COR-L47 (cell line): ENCODE results near the gene ECT2L.

ENCODE experiments used
- DNase-seq: peaks from one replicate; lab custom pipeline; 2025; lab: John Stamatoyannopoulos, UW

Gene ECT2L

DNA sequence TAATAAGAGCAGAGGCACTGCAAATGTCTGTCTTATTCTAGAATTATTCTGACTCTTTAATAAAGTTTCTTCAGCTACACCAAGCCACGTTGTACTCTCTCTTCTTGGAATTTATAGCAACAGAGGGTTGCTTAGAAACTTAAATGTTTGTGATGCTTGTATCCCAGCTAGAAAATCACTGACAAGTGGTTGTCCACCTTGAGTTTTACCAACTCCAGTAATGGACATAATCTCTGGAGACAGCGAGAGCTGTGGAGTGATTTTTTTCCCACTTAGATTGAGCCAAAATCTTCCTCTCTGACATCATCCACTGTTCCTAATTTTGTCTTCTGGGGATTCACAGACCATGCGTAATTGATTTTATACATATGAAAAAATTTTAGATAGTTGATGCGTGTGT, 8.0 kb downstream of the ECT2L start:
- DNase-seq, result no peak

DNA sequence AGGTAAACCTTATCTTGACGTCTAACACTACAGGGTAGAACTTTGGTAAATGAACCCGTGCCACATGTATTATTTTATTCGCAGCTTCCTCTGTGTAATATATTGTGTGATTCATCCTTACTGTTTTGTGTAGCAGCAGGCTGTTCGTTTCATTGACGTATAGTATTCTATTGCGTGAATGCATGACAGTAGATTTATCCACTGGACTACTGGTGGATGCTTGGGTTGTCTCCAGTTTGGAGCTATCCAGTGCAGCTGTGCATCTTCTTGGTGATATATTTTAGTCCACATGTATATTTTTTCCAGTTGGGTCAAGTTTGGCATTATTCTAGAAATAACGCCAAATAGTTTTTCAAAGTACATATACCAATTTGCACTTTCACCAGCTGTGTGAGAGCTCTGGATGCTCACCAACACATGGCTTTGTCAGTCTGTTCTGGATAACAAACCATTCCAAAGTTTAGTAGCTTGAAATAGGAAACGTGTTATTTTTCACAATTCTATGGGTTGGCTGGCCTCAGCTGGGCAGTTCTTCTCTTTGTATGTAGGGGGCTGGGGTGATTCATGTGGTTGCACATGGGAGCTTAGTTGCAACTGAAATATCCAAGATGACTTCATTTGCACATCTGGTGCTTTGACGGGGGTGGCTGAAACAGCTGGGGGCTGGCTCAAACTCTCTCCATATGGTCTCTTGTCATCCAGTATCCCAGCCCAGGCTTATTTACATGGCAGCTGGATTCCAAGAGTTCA, 9.3 kb downstream of the ECT2L start:
- DNase-seq, result no peak

DNA sequence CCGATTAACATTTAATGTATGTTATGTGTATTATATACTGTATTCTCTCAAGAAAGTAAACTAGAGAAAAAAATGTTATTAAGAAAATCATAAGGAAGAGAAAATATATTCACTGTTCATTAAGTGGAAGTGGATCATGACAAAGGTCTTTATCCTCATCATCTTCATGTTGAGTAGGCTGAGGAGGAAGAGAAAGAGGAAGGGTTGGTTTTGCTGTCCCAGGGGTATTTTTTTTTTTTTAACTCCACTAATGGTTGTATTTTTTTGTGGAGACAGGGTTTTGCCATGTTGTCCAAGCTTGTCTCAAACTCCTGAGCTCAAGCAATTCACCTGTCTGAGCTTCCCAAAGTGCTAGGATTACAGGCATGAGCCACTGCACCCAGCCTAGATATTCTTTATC, 11.0 kb downstream of the ECT2L start:
- no peak for DNase-seq

DNA sequence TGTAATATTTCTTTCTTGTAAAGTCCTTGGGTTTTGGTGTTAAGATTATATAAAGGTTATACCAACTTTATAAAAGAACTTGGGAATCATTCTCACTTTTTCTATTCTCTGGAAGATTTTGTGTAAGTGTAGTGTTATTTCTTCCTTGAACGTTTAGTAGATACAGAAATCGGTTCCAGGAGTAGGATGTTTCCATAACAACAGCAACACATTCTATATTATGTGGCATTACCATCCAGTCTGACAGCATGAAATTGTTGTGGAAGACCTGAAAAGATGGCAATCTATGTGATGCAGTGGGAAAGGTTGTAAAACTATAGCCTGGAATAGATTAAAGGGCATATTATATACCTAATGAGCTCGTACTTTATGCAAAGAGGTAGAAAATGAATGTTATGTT, 13.8 kb downstream of the ECT2L start:
- DNase-seq, result no peak

DNA sequence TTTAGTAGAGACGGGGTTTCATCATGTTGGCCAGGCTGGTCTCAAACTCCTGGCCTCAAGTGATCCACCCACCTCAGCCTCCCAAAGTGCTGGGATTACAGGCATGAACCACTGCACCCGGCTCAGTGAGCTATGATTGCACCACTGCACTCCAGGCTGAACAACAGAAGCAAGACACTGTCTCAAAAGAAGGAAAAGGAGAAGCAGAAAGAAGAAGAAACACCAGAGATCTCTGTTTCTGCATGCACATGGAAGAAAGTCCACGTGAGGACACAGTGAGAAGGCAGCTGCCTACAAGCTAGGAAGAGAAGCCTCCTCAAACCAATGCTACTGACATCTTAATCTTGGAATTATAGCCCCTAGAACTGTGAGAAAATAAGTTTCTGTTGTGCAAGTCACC, 16.0 kb downstream of the ECT2L start:
- DNase-seq, result no peak

DNA sequence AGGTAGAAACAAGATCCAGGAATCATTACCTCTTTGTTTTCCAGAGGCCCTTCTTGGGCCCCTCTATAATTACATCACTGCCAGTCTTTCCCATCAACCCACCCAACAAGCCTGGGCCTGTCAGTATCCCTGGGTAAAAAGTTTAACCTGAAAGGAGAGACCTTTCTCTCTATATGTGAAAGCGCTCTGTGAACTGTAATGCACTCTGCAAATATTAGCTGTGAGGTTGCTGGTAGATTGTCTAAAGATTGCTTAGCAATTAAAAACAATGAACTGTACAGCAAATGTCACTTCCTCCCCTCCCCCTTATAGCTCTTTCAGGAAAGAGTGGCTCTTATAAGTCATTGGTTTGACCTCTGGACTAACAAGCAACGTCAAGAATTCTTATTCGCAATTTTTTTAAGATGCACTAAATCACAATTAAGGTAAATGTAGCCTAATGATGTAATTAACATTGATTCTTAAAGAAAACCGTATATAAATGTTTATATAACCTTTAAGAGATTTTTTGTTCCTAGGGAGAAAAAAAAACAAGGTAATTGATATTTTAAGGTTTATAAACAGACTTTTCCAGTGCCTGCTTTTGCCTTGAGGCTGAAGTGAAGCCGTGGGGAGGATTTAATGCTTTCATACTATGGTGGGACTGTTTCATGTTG, 18.4 kb downstream of the ECT2L start:
- peak; percentile 70 for DNase-seq

DNA sequence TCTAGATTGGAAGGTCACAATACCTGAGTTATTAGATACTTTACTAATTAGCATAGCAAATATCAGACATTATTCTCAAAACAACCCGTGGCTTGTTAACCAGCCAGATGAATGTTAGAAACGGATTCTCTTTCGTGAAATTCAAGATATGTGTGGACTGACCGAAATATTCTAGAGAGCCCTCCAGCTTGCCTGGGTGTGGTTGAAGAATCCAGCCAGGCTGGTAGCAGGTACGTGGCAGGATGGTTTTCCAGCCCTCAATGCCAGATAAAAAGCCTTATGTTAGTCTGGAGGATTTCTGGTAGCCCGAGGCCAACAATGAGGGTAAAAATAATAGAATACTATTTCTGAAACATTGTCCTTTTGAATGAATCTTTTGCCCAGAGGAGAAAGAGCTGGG, 19.3 kb downstream of the ECT2L start:
- DNase-seq, result no peak

DNA sequence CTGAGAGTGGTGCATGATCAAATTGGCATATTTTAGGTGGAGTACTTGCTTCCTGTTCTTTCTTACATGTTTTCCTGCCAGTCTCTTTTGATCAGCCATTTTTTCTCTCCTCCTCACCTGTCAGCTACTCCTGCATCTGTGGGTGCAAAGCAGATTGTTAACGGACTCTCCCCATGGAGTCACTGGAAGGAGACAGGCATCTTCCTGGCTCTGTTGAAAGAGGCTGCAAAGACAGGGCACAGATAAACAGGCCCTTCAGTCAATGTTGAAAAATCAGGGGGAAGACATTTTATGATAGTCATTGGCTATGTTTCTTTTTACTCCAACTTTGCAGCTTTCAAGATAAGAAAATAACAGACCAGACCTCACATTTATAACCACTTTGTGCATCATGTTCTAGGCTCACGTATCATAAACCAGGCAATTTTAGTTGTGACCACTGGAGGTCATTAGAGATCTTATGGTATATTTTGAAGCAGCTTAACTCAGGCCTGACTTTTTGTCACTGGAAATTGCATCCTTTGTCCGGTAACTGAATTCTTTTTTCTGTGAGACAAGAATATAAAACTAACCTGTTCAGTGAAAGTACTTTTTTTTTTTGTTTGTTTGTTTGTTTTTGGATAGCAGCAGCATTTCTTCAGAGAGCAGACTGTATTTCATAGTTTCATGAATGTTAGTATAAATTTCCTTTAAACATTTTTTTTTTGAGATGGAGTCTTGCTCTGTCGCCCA, 20.1 kb downstream of the ECT2L start:
- DNase-seq, result peak; percentile 35

DNA sequence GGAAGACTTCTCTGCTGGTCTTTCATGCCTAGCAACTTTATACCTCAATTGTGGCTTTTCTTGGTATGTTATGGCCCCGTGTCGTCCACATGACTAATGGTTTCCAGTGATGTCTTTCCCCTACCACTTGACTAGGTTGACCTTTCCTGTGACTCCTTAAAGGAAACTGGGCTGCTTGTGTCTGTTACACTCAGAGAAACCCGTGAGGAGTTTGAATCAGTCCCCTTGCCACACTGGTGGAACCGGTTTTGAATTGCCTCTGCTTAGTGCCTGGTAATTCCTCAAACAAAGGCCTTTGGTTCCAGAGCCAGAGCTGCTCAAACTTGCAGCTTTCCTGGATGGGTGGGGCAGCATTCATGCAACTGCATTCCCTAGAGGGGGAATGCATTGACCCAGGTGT, 21.9 kb downstream of the ECT2L start:
- peak; percentile 56 for DNase-seq

DNA sequence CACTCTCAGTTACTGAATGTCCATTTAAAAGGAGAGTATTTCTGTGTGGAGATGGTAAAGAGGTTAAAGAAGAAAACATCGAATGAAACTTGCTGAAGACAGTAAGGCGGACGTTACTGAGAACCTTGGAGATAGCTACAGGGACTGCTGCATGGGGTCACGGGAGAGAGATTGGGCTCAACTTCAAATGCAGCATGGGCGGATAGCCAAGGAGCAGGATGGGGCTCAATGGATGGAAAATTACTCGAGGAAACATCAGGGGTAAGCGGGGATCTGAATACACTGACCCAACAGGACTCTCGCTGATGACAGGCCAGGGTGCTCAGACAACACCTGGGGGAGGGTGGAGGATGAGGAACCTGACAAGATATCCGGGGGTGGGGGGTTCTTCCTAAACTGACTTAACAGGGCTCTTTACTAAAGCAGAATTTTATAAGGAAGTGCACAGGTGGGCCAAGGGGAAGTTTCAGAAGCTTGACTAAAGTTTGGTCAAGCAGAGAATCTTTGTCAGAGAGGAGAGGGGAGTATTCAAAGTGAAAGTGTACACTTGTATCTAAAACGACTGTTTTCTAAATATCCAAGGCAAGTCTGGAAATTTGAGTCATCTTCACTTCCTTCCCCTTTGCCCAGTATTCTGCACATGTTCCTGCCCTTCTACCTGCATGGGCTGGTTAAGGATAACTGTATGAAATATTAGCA, 22.8 kb downstream of the ECT2L start:
- DNase-seq, result no peak

DNA sequence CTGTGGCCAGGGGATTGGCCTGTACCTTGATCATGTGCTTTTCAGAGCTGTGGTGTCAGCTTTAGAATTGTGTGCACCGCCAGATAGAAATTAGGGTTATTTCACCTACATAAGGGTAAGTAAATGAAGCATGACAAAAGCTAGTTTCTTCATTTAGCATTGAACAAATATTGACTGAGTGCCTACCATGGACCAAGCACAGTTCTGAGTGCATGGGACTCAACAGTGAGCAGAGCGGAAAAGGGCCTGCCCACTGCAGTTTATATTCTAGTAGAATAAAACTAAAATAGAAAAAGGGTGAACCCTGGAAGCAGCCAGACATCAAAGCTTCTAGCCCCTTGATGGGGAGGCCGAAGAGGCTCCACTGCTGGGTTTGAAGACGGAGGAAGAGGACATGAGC, 25.6 kb downstream of the ECT2L start:
- DNase-seq, result no peak

DNA sequence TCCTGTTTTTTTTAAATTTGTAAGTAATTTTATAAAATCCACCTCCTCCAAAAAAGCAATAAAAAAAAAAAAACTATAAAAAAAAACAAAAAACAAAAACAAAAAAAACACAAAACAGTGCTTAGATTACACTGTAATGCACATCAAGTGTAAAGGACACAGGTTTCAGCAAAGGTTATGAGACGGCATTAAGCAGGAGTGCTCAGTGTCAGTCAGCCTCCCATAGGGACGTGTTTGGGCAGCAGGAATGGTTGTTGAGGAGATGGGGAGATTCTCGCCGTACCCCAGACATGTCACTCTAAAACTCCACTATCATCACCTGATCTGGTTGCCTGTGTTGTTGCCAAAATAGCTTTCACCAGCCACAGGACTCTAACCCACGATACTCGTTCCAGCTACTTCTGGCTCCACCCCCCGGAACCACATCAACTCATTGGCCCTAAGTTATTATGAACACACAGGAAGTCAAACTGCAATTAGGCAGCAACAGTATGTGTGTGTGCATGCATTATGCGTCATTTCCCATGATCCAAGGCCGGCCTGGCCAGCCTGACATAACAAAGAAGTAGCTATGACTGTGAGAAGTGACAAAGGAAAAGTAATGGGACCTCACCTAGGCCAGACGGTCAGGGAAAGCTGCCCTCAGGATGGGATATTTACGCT, 28.7 kb downstream of the ECT2L start:
- DNase-seq, result no peak

DNA sequence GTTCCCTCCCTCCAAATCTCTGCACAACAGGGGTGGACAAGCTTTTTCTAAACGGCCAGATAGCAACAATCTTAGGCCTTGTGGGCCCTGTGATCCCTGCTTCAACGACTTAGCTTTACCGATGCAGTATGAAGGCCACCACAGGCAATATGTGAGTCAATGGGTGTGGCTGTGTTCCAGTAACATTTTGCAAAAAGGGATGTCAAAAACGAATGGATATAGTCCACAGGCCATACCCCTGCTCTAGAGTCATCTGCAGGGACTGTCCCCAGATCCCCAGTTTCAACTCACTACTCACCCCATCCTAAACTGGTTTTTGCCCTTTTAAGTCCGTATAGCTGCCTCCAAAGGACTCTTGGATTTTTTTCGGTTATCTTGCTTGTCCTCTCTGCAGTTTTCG, 34.4 kb downstream of the ECT2L start:
- no peak for DNase-seq

DNA sequence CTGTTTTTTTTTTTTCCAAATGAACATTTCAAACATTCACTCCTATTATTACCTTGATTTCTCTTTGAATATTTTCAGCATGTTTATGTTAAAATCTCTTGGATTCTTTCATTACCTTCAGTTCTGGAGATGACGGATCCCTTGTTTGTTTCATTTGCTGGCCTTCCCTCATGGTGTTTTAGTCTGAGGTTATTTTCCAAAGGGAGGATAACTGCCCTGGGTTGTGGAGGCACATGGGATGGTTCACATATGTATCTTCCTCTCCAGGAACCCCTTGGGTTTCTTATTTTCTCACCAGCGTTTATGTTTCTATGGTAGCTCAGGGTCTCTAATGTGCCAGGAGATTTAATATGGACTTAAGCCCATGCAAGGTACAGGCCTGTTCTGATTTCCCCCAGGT, 36.3 kb downstream of the ECT2L start:
- DNase-seq, result no peak

DNA sequence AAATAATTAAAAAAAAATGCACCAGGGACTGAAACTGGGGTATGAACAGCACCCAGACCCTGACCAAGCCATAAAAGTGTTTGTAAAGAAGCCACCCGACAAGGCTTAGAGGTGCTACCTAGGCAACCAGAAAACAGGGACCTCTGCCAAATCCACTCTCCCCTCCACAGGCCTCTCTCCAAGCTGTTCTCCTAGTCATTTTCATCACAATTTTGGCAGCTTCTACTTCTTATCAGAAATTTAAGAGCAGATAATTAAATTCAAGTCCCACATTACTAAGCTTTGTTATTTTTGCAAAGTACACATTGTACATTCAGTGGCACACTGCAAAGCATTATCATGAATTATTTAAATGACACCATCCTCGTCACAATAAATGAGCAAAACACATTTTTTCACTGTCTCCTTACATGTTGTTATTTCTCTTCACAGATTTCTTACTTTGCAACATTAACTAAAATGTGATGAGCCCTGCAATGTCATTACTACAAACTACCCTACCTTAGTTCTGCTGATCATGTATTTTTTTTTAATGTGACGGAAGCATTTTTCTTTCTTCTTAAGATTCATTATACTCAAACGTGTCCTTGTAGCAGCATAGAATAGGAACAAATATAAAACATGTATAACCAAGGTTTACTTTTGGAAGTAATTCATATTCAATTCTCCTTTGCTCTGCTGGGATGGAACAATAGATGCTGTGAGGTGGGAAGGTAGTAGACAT, 38.1 kb downstream of the ECT2L start:
- peak; percentile 68 for DNase-seq

DNA sequence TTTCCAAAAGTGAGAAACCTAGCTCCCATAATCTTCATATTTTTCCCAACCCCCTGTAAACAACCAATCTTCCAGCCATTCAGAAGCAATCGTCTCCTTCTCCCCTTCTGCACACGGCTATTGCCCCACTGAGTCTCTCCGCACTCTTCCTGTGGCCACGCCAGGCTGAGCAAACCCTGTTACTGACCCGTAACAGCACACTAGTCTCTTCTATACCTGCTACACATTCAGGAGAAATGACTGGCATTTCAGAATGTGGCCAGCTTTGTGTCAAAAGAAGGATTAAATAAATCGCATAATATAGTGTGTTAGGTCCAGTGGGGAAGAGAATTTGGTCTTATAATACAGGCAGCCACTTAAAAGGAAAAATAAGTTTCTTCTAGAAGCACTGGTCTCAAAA, 41.4 kb downstream of the ECT2L start:
- DNase-seq, result no peak

DNA sequence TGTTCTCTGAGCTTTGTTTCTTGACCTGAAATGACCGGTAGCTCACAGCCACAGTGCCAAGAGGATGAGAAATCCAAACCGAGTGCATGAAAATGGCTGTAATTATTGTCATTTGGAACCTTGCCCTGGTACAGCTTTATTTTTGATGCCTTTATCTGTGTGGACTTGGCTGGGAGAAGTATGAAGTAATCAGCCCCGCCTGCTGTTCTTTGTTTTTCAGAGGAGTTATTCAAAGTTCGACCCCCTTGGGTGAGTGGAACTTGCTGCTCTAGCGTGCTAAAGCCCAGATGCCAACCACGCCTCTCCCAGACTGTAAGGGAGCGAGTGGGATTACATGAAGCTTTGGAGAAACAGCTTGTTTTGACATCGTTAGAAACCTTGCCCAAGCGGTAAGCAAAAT, 48.3 kb downstream of the ECT2L start:
- peak; percentile 78 for DNase-seq

DNA sequence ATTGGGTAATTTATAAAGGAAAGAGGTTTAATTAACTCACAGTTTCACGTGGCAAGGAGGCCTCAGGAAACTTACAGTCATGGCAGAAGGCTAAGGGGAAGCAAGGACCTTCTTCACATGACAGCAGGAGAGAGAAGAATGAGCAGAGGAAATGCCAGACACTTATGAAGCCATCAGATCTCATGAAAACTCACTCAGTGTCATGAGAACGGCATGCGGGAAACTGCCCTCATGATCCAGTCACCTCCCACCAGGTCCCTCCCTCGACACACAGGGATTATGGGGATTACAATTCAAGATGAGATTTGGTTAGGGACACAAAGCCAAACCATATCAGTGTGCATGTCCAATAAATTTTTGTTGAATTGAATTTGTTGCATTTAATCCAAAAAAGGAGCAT, 52.0 kb downstream of the ECT2L start:
- DNase-seq, result no peak

DNA sequence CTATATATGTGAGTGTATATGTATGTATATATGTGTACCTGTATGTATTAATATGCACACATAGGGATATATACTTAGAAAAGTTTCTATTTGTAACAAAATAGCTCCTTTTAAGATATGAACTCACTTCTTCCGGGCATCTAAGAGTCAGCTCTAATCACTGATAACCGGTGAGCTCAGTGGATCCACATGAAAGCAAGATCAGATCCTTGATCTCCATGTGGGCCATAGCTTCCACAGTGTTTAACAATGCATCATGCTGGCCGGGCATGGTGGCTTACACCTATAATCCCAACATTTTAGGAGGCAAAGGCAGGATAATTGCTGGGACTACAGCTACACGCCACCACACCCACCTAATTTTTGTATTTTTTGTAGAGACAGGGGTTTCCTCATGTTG, 52.6 kb downstream of the ECT2L start:
- no peak for DNase-seq

DNA sequence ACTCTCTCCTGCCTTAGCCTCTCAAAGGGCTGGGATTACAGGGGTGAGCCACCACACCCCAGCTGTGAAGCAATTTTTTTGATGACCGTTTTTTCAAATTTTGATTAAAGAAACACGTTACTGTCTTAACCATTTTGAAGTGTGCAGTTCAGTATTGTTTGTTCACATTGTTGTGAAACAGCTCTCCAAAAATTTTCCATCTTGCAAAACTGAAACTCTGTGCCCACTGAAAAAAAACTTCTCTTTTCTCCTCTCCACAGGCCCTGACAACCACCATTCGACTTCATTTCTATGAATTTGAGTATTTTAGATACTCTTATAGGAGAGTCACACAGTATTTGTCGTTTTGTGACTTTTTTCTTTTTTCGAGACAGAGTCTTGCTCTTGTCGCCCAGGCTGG, 53.9 kb downstream of the ECT2L start:
- DNase-seq, result no peak

DNA sequence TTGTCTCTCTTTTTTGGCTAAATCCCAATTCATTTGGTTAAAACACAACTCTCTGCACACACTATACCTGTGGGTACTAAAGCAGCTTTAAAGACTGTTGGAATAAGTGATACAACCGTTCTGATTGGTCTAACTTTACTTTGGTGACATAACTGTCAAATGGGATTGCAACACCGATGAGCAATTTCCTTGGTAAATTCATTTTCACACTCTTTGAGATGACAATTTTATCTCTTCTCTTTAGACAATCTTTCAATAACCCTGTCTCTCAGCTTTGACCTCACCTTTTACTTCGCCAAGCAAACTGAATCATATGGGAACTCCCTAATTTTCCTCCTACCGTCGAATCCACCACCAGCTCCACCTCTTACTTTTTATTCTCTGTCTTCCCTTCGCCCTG, 60.8 kb downstream of the ECT2L start:
- no peak for DNase-seq

DNA sequence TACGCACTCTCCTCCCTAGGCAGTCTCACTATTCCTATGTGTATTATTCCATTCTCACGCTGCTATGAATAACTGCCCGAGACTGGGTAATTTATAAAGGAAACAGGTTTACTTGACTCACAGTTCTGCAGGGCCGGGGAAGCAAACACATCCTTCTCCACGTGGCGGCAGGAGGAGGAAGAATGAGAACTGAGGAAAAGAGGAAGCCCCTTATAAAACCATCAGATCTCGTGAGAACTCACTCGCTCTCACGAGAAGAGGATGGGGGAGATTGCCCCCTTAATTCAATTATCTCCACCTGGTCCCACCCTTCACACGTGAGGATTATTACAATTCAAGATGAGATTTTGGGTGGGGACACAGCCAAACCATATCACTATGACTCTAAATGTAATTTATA, 61.9 kb downstream of the ECT2L start:
- no peak for DNase-seq
